K562 (cell line): ENCODE results near the gene LDLRAD3.

Experiments used
- ARNT ChIP-seq, 2 experiments: fragments of 450-650 bp; IDR thresholded peaks; 2 replicates each; pipeline ENCODE4 v1.6.1; 2016; ENCODE audit warnings: mild to moderate bottlenecking in 1 of 2
- ETS2 ChIP-seq: IDR thresholded peaks from 2 replicates; pipeline ENCODE4 v1.6.1; 2016; ENCODE audit warnings: borderline replicate concordance, missing genetic modification characterization, mild to moderate bottlenecking, moderate library complexity, missing compliant biosample characterization; ENCODE audit not compliant: poor library complexity, severe bottlenecking
- KLF1 ChIP-seq: fragments of 450-650 bp; IDR thresholded peaks from 2 replicates; pipeline ENCODE4 v1.6.1; 2016; ENCODE audit warnings: missing genetic modification characterization, missing compliant biosample characterization
- SMAD3 ChIP-seq: fragments of 450-650 bp; formaldehyde crosslinking; conservative IDR thresholded peaks from 2 replicates; pipeline ENCODE4 v1.4.0; 2020; ENCODE audit warnings: mild to moderate bottlenecking
- SRSF9 ChIP-seq: fragments of 200-400 bp; formaldehyde crosslinking; IDR thresholded peaks from 2 replicates; pipeline ENCODE4 v1.6.1; 2017; ENCODE audit warnings: low read depth, low read length, borderline replicate concordance
- ZBTB7A ChIP-seq: IDR thresholded peaks from 2 replicates; pipeline ENCODE4 v1.6.1; 2011; ENCODE audit warnings: low read depth, mild to moderate bottlenecking, low read length, moderate library complexity, borderline replicate concordance; ENCODE audit not compliant: control insufficient read depth
- ZNF121 ChIP-seq: sonication (generic); formaldehyde crosslinking; conservative IDR thresholded peaks from 2 replicates; pipeline ENCODE4 v1.8.0; 2022; ENCODE audit warnings: missing genetic modification reagents
- ZNF274 ChIP-seq: IDR thresholded peaks from 2 replicates; pipeline ENCODE4 v1.6.1; 2011; ENCODE audit warnings: low read depth, mild to moderate bottlenecking, low read length, moderate library complexity, borderline replicate concordance
- TF ChIP-seq, protein P1 (sequence below), 2 experiments: IDR thresholded peaks; 2 replicates each; pipeline ENCODE4 v1.6.1; 2011; ENCODE audit warnings: borderline replicate concordance in 1 of 2, control low read depth in 1 of 2, low read depth in 1 of 2, low read length in 1 of 2, mild to moderate bottlenecking in 1 of 2, mixed read lengths in 1 of 2, moderate library complexity in 1 of 2; ENCODE audit not compliant: insufficient read depth in 1 of 2, insufficient read length in 1 of 2, poor library complexity in 1 of 2, severe bottlenecking in 1 of 2; ENCODE audit errors: extremely low read depth in 1 of 2
- TF ChIP-seq, protein P2 (sequence below), 3 experiments: IDR thresholded peaks in 2 of 3; conservative IDR thresholded peaks in 1 of 3; 2 replicates each; pipeline ENCODE4 v1.5.1; 2011 to 2012; ENCODE audit warnings: low read length in 3 of 3, mild to moderate bottlenecking in 3 of 3, control low read depth in 2 of 3, improper control_type of control experiment in 1 of 3, inconsistent platforms in 1 of 3, low read depth in 1 of 3, mixed read lengths in 1 of 3, moderate library complexity in 1 of 3; ENCODE audit not compliant: insufficient read depth in 2 of 3
- TF ChIP-seq, protein P3 (sequence below): sonication (generic); formaldehyde crosslinking; IDR thresholded peaks from 2 replicates; pipeline ENCODE4 v1.9.0; 2022; ENCODE audit warnings: mild to moderate bottlenecking, missing genetic modification reagents

DNA sequence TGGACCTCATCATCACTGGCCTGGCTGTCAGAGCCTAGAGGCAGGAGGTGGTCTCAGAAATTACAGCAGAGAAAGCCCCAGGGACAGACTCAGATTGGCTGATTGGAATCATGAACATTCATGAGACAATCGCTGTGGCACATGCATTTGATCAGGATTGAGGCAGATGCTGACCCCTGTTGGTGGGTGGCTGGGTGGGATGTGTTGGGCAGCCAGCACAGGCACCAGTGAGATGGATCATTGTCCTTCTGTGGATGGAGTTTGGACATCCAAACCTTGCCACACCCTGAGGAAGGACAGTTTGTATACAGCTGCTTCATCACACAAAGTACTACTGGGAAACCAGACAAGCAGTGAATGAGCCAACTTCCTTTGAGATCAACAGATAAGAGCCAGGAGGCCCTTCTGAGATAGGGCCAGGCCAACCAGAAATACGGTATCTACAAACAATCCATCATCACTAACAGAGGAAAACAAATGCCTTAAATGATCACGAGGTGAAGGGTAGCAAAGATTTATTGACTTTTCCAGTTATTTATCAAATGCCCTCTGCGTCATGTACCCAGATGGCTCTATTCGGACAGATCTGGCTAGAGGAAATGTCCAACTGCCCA, 328.0 kb downstream of the LDLRAD3 start:
- no peak for TF ChIP-seq ETS2
- no peak for TF ChIP-seq SRSF9
- no peak for TF ChIP-seq ZNF274
- TF ChIP-seq, protein P1, sequence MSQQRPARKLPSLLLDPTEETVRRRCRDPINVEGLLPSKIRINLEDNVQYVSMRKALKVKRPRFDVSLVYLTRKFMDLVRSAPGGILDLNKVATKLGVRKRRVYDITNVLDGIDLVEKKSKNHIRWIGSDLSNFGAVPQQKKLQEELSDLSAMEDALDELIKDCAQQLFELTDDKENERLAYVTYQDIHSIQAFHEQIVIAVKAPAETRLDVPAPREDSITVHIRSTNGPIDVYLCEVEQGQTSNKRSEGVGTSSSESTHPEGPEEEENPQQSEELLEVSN (IDR thresholded peaks at IDR 0.05; ENCODE audit: borderline replicate concordance in 1 of 2, extremely low read depth in 1 of 2, insufficient read depth in 1 of 2, insufficient read length in 1 of 2, low read depth in 1 of 2, low read length in 1 of 2, poor library complexity in 1 of 2, severe bottlenecking in 1 of 2), result no peak
- TF ChIP-seq ZBTB7A, result no peak
- no peak for TF ChIP-seq SMAD3
- no peak for TF ChIP-seq ARNT (IDR thresholded peaks at IDR 0.05)
- TF ChIP-seq, protein P2, sequence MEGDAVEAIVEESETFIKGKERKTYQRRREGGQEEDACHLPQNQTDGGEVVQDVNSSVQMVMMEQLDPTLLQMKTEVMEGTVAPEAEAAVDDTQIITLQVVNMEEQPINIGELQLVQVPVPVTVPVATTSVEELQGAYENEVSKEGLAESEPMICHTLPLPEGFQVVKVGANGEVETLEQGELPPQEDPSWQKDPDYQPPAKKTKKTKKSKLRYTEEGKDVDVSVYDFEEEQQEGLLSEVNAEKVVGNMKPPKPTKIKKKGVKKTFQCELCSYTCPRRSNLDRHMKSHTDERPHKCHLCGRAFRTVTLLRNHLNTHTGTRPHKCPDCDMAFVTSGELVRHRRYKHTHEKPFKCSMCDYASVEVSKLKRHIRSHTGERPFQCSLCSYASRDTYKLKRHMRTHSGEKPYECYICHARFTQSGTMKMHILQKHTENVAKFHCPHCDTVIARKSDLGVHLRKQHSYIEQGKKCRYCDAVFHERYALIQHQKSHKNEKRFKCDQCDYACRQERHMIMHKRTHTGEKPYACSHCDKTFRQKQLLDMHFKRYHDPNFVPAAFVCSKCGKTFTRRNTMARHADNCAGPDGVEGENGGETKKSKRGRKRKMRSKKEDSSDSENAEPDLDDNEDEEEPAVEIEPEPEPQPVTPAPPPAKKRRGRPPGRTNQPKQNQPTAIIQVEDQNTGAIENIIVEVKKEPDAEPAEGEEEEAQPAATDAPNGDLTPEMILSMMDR (IDR thresholded peaks at IDR 0.05 in 2 of 3, conservative IDR thresholded peaks at IDR 0.05 in 1 of 3; ENCODE audit: insufficient read depth in 2 of 3, low read depth in 1 of 3, low read length in 3 of 3), result peak in 1 of 3 experiments; percentile 11; a peak in 1 of 6 replicates
- TF ChIP-seq KLF1 (tag), result no peak
- TF ChIP-seq ZNF121 (CRISPR knock-in tag), result no peak
- TF ChIP-seq, protein P3, sequence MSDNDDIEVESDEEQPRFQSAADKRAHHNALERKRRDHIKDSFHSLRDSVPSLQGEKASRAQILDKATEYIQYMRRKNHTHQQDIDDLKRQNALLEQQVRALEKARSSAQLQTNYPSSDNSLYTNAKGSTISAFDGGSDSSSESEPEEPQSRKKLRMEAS (CRISPR knock-in tag), result no peak
